Measurements from ENCODE around the gene MAPKAPK5. TPM values are rescaled to one million over a fixed set of nuclear protein-coding genes. Genes with fewer than 3 reads are reported as not detected.
A peak's percentile ranks its signal among the peaks of the same experiment; 100 is the strongest.

Gene MAPKAPK5
- total and polyA plus RNA-seq, 2 of the 13 experiments (the other 11 are each of a cell fraction or from before 2014, with no cell fraction given) = 43.2 to 58.2 TPM

DNA sequence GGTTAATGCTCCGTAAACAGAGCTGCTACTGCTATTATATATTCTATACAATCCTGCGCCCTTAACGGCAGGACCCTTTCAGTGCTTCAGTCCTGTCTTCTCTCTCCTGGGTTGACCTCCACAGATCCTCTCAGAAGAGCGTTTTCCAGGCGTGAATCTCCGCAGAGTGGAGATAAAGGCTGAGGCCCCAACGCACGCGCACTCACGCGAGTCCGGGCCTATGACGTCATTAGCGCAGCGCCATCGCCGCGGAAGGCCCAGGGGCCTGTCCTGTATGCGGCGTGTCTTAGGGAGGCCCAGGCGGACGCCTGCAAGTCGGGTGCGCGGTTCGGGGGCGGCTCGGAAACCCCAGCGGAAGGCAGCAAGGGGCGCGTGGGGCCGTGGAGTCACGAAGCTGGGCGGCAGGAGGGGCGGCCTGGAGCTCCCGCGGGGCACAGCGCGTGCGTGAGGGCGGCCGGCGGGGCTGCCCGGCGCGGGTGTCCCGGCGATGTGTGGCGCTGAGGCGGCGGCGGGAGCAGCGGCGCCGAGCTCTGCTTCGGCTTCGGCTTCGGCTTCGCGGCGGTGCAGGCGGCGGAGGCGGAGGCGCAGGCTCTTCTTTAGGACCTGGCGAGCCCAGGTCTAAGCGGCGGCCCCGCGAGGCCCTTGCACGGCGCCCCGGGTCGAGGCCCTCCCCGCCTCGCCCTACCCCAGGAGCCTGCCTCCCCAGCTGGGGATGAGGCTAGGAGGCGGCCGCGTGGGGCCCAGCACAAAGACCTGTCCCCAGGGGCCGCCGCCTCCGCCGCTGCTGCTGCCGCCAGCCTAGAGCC, at the start of gene MAPKAPK5 (continued):
- TF ChIP-seq, protein P1, sequence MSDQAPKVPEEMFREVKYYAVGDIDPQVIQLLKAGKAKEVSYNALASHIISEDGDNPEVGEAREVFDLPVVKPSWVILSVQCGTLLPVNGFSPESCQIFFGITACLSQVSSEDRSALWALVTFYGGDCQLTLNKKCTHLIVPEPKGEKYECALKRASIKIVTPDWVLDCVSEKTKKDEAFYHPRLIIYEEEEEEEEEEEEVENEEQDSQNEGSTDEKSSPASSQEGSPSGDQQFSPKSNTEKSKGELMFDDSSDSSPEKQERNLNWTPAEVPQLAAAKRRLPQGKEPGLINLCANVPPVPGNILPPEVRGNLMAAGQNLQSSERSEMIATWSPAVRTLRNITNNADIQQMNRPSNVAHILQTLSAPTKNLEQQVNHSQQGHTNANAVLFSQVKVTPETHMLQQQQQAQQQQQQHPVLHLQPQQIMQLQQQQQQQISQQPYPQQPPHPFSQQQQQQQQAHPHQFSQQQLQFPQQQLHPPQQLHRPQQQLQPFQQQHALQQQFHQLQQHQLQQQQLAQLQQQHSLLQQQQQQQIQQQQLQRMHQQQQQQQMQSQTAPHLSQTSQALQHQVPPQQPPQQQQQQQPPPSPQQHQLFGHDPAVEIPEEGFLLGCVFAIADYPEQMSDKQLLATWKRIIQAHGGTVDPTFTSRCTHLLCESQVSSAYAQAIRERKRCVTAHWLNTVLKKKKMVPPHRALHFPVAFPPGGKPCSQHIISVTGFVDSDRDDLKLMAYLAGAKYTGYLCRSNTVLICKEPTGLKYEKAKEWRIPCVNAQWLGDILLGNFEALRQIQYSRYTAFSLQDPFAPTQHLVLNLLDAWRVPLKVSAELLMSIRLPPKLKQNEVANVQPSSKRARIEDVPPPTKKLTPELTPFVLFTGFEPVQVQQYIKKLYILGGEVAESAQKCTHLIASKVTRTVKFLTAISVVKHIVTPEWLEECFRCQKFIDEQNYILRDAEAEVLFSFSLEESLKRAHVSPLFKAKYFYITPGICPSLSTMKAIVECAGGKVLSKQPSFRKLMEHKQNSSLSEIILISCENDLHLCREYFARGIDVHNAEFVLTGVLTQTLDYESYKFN (CRISPR knock-in tag; conservative IDR thresholded peaks at IDR 0.05) = peak; percentile 54
- TF ChIP-seq SIX1 (CRISPR knock-in tag; IDR thresholded peaks at IDR 0.05; ENCODE audit: borderline replicate concordance) (no peak), RBAK (CRISPR knock-in tag; IDR thresholded peaks at IDR 0.05) (no peak), TRAFD1 (CRISPR knock-in tag; IDR thresholded peaks at IDR 0.05; ENCODE audit: borderline replicate concordance) (no peak), CHCHD3 (CRISPR knock-in tag; IDR thresholded peaks at IDR 0.05) (peak; percentile 18; the same call in 1 of the 2 replicates), GLI4 (CRISPR knock-in tag; IDR thresholded peaks at IDR 0.05; ENCODE audit: borderline replicate concordance) (no peak), ATAD3A (CRISPR knock-in tag; IDR thresholded peaks at IDR 0.05) (0 out of 2 replicates have a peak, but pooled peaks have one; percentile 43), ZBTB3 (CRISPR knock-in tag; IDR thresholded peaks at IDR 0.05; ENCODE audit: borderline replicate concordance, low read depth) (peak; percentile 51; the same call in 1 of the 2 replicates), REL (CRISPR knock-in tag; conservative IDR thresholded peaks at IDR 0.05) (0 out of 2 replicates have a peak, but pooled peaks have one; percentile 19), ZNF460 (CRISPR knock-in tag; IDR thresholded peaks at IDR 0.05; ENCODE audit: borderline replicate concordance) (no peak), FOXP1 (IDR thresholded peaks at IDR 0.05) (no peak), FOXP1 (CRISPR knock-in tag; IDR thresholded peaks at IDR 0.05) (0 out of 2 replicates have a peak, but pooled peaks have one; percentile 8), SP4 (CRISPR knock-in tag; IDR thresholded peaks at IDR 0.05) (peak; percentile 71)
- TF ChIP-seq, protein P2, sequence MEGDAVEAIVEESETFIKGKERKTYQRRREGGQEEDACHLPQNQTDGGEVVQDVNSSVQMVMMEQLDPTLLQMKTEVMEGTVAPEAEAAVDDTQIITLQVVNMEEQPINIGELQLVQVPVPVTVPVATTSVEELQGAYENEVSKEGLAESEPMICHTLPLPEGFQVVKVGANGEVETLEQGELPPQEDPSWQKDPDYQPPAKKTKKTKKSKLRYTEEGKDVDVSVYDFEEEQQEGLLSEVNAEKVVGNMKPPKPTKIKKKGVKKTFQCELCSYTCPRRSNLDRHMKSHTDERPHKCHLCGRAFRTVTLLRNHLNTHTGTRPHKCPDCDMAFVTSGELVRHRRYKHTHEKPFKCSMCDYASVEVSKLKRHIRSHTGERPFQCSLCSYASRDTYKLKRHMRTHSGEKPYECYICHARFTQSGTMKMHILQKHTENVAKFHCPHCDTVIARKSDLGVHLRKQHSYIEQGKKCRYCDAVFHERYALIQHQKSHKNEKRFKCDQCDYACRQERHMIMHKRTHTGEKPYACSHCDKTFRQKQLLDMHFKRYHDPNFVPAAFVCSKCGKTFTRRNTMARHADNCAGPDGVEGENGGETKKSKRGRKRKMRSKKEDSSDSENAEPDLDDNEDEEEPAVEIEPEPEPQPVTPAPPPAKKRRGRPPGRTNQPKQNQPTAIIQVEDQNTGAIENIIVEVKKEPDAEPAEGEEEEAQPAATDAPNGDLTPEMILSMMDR (CRISPR knock-in tag; IDR thresholded peaks at IDR 0.05) = peak; percentile 22; the same call in 1 of the 2 replicates
- TF ChIP-seq, protein P3, sequence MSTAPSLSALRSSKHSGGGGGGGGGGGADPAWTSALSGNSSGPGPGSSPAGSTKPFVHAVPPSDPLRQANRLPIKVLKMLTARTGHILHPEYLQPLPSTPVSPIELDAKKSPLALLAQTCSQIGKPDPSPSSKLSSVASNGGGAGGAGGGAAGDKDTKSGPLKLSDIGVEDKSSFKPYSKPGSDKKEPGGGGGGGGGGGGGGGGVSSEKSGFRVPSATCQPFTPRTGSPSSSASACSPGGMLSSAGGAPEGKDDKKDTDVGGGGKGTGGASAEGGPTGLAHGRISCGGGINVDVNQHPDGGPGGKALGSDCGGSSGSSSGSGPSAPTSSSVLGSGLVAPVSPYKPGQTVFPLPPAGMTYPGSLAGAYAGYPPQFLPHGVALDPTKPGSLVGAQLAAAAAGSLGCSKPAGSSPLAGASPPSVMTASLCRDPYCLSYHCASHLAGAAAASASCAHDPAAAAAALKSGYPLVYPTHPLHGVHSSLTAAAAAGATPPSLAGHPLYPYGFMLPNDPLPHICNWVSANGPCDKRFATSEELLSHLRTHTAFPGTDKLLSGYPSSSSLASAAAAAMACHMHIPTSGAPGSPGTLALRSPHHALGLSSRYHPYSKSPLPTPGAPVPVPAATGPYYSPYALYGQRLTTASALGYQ (CRISPR knock-in tag; IDR thresholded peaks at IDR 0.05) = 0 out of 2 replicates have a peak, but pooled peaks have one; percentile 49
- TF ChIP-seq, protein P4, sequence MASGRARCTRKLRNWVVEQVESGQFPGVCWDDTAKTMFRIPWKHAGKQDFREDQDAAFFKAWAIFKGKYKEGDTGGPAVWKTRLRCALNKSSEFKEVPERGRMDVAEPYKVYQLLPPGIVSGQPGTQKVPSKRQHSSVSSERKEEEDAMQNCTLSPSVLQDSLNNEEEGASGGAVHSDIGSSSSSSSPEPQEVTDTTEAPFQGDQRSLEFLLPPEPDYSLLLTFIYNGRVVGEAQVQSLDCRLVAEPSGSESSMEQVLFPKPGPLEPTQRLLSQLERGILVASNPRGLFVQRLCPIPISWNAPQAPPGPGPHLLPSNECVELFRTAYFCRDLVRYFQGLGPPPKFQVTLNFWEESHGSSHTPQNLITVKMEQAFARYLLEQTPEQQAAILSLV (CRISPR knock-in tag; IDR thresholded peaks at IDR 0.05; ENCODE audit: borderline replicate concordance) = no peak; the same call in 1 of the 2 replicates

All from HepG2 (cell line).